AG09309 (cell line): ENCODE data around the gene EFTUD2.

Source experiments
- DNase-seq: peaks from one replicate; pipeline ENCODE4 v3.0.0-alpha.2; 2010; ENCODE audit warnings: low read depth
- H3K4me3 ChIP-seq: 2 replicates; pipeline ENCODE4 v1.5.1; 2011; ENCODE audit warnings: mild to moderate bottlenecking, low read depth, low read length, moderate library complexity; ENCODE audit not compliant: control insufficient read depth
- TF ChIP-seq, protein P1 (sequence below): IDR thresholded peaks from 2 replicates; pipeline ENCODE4 v1.5.1; 2011; ENCODE audit warnings: mild to moderate bottlenecking, low read depth, low read length, inconsistent platforms; ENCODE audit not compliant: insufficient read depth, control insufficient read depth; ENCODE audit errors: missing control alignments

Gene EFTUD2

DNA sequence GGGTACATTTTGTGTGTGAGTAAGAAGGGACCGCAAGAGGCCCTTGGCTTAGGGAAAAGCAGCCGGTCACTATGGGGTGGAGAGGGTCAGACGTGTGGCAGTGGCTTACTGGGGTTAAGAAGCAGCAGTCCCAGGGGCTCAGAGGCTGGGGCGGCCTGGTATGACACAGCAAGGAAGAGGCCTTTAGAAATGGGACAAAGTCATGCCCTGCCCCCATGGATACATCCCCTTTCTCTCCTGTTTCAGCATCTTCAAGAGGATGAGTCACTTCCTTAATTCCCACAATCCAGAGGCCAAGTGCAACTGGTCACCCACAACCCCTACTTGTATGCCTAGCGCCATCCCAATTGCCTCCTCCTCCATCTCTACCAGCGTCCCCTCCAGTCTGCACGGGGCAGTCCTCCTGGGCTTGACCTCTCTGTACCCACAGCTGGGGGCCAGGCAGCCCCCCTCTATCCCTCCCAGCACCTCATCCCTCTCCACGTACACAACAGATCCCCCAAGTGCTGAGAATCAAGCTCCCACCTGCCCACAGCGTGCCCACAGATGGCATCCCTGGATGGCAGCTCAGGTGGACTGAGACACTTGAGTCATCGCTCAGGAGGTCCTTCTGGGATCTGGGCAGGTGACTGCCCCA is 6.9 kb upstream of the EFTUD2 start:
- peak; percentile 88 for DNase-seq
- TF ChIP-seq, protein P1, sequence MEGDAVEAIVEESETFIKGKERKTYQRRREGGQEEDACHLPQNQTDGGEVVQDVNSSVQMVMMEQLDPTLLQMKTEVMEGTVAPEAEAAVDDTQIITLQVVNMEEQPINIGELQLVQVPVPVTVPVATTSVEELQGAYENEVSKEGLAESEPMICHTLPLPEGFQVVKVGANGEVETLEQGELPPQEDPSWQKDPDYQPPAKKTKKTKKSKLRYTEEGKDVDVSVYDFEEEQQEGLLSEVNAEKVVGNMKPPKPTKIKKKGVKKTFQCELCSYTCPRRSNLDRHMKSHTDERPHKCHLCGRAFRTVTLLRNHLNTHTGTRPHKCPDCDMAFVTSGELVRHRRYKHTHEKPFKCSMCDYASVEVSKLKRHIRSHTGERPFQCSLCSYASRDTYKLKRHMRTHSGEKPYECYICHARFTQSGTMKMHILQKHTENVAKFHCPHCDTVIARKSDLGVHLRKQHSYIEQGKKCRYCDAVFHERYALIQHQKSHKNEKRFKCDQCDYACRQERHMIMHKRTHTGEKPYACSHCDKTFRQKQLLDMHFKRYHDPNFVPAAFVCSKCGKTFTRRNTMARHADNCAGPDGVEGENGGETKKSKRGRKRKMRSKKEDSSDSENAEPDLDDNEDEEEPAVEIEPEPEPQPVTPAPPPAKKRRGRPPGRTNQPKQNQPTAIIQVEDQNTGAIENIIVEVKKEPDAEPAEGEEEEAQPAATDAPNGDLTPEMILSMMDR: no peak
- no peak overlapping the region for H3K4me3 ChIP-seq

DNA sequence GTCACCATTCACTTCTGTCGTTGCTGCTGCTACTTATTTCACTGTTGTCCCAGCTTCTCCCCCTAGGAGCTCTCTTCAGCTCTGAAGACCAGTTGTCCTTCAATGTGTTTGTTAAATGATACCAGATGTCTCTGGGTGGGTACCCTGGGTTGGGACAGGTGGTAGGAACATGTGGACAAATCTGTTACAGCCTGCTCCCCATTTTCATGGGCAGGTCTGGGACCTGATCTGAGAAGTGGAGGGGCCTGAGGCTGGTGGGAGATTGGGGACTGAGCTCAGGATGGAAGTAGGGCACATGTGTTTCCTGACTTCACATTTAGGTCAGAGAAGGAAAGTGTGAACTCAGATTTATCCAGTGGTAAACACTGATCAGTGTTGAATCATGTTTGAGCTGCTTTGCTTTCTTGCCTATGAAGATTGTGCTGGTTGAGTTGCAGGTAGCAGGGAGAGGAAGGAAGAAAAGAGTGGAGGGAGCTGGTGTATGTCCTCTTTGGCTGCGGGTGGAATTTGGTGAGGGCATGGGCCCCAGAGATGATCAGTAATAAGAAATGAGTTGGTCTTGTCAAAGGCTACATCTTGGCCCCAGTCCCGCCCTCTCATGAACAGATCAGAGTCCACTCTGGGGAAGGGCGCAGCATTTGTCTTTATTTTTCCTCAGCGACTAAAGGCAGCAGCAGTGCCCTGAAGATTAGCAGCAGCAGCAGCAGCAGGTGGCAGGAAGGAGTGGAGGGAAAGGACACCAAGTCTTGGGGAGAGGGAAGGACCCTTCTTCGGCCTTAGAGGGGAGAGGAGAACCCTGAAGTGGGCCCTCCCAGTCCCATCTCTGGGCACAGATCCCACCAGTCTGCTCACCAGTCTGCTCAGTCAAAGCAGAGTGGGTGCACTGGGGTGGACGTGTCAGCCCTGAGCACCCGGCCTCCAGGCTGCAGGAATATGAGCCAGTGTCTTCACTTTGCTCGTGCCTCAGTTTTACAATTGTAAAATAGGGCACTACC is 6.1 kb upstream of the EFTUD2 start:
- no peak overlapping the region for H3K4me3 ChIP-seq
- DNase-seq: no peak
- TF ChIP-seq, protein P1: no peak

DNA sequence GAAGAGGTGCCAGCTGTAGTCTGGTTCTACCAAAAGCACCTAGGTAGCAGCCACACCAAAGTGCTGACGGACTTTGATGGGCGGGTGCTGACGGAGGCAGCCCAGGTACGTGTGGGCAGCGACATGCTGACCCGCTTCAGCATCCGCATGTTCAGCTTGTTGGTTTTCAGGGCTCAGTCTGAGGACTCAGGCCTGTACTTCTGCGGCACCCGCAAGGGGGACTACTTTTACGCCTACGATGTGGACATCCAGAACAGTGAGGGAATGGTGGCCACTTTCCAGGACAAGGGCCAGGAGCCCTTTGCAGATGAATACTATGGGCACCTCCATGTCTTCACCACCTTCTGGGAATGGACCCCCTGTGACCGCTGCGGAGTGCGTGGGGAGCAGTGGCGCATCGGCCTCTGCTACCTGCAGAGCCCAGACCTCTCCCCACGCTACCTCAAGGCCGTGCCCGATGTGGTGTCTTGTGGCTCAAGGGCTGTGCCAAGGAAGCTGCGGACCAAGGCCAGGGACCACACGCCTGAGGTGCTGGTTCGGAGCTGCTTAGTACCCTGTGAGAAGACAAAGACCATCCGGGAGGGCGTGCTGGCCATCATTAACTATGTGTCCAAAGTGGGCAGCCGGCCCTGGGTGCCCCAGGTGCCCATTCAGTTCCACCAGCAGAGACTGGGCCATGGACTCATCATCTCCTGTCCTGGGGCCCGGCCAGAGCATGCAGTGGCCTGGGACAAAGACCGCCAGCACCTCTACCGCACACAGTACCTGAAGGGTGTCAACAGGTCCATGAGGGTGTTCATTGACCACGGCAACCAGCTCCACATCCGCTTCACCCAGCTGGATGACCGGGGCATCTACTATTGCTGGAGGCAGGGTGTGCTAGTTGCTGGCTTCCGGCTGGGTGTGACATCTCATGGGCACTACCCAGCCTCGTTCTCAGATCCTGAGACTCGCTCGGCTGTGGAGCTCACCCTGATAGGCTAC is 5.0 kb upstream of the EFTUD2 start:
- DNase-seq: no peak
- TF ChIP-seq, protein P1: no peak
- no peak overlapping the region for H3K4me3 ChIP-seq

DNA sequence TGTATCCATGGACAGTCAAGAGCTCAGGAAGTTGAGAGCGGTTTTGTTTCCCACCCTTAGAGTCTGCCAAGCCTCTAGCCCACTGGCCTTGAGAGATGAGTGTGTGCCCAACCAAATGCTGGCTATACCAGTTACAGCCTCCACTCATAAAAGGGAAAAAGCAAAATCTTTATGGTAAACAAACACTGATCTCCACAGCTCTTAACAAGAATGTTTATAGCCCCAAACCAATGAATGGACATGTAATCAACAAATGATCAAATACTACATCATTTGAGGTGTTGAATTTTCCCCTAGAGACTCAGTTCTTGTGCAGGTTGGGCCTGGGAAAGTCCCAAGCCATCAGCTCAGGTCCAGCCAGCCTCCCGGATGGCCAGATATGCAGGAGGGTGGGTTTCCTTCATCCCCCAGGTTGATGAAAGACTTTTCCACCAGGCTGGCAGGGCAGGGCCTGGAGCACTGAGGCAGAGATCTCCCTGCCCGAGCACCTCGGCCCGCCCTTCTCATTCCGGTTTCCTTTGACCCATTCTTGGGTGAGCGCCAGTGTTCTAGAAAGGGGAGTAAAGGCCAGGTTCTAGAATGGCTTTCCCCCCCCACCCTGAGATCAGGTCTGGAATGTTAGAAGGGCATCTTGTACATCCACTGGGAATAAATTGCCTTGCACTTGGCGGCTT is 3.9 kb upstream of the EFTUD2 start:
- TF ChIP-seq, protein P1: no peak
- H3K4me3 ChIP-seq: no peak overlapping the region
- DNase-seq: no peak

DNA sequence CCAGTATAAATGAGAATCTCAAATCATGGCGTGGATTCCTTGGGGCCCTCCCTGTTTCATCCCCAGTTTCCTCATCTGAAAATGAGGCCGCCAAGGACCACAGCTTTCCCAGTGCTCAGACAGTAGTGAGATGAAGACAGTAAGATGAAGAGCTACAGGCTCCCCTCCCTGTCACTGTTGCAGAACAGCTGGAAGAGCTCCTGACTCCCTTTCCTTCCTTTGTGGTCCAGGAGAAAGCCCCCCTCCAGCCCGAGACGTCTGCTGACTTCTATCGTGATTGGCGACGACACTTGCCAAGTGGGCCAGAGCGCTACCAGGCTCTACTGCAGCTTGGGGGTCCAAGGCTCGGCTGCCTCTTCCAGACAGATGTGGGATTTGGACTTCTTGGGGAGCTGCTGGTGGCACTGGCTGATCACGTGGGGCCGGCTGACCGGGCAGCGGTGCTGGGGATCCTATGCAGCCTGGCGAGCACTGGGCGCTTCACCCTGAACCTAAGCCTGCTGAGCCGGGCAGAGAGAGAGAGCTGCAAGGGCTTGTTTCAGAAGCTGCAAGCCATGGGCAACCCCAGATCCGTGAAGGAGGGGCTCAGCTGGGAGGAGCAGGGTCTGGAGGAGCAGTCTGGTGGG is 3.0 kb upstream of the EFTUD2 start:
- TF ChIP-seq, protein P1: no peak
- no peak for DNase-seq
- no peak overlapping the region for H3K4me3 ChIP-seq

DNA sequence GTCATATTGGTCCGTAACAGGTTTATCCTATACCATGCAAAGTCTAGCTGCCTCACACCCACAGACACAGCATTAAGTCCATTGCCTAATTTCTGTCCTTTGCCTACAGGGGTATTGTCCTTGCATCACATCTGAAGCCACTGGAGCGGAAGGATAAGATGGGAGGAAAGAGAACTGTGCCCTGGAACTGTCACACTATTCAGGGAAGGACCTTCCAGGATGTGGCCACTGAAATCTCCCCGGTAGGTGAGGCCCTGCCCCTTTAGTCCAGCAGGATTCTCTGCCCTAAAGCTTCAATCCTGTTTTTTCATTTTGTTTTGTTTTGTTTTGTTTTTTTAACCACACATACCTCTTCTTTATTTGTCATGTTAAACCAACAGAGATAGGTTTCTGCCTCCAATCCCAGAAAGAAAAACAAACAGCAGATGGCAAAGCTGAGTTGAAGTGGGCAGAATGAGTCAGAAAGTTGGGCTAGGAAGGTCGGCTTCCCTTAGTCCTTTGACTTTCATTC is 2.2 kb upstream of the EFTUD2 start:
- peak; percentile 27 for DNase-seq
- no peak overlapping the region for H3K4me3 ChIP-seq
- TF ChIP-seq, protein P1: peak; percentile 30
